Adrenal gland (tissue), 12 donors: ENCODE measurements around the gene RPTOR. TPM values are rescaled to one million over a fixed set of nuclear protein-coding genes. Genes with fewer than 3 reads are reported as not detected.

ENCODE experiments used
- DNase-seq, 7 donors: peaks; one replicate each; pipeline ENCODE4 v3.0.0-alpha.2; 2019 to 2020
- H3K27ac ChIP-seq, 5 donors: fragments of 200-600 bp; sonication (generic) in 4 of 5; 1 replicate in 3 of 5; 2 replicates in 2 of 5; pipeline versions ENCODE4 v1.5.1 to v1.8.0; 2016 to 2020; ENCODE audit warnings: mild to moderate bottlenecking in 1 of 5
- H3K27me3 ChIP-seq: fragments of 200-600 bp; 2 replicates; pipeline ENCODE4 v1.8.0; 2021
- H3K36me3 ChIP-seq, 2 donors: fragments of 200-600 bp; replicated peaks in 1 of 2; 1 replicate in 1 of 2; 2 replicates in 1 of 2; pipeline versions ENCODE4 v1.5.1 to v1.8.0; 2018 to 2022
- H3K4me1 ChIP-seq, 2 donors: fragments of 200-600 bp; replicated peaks in 1 of 2; 1 replicate in 1 of 2; 2 replicates in 1 of 2; pipeline versions ENCODE4 v1.5.1 to v1.8.0; 2018 to 2021
- H3K4me3 ChIP-seq, 4 donors: fragments of 200-600 bp; sonication (generic) in 3 of 4; one replicate each; pipeline ENCODE4 v1.5.1; 2016 to 2018
- H3K9me3 ChIP-seq, 3 donors: fragments of 200-600 bp; sonication (generic) in 1 of 3; replicated peaks in 1 of 3; 1 replicate in 2 of 3; 2 replicates in 1 of 3; pipeline versions ENCODE4 v1.5.1 to v1.8.0; 2016 to 2021
- POLR2A ChIP-seq, 2 donors: fragments of 450-650 bp; IDR thresholded peaks; one replicate each; pipeline ENCODE4 v1.6.1; 2017; ENCODE audit warnings: antibody characterized with exemption in 2 of 2, mild to moderate bottlenecking in 2 of 2, moderate library complexity in 1 of 2
- WGBS, 4 donors: extraction: QIAGEN DNeasy Blood & Tissue Kit in 2 of 4; methylation state at CpG; one replicate each; pipeline versions ENCODE4 v1.1.5 to v1.1.7; 2013 to 2017; 5-methylcytosine and 5-hydroxymethylcytosine counted together
- intact Hi-C, 2 donors: fragments of 100-400 bp; cut with DNase I; formaldehyde crosslinking; loops; one replicate each; pipeline versions ENCODE4 v1.14.1 to v1.15.0; 2022 to 2023
- polyA plus RNA-seq, 3 donors: library from polyadenylated mRNA; stranded (reverse); fragments of 200-250 nt in 2 of 3; fragments of 350-450 nt in 1 of 3; fragmentation: Illumina TruSeq in 1 of 3; extraction: RNeasy Lipid Tissue Mini Kit (QIAGEN cat#74804) in 1 of 3; gene quantifications; one replicate each; pipeline ENCODE4 v1.2.3, GENCODE V29; 2013 to 2014
- total RNA-seq, 9 donors: library from RNA; depleted of rRNA in 4 of 9; stranded (reverse); fragments of >200 nt in 4 of 9; fragments of 120-200 nt in 1 of 9; fragmentation: NEBNext Ultra II Directional in 1 of 9; extraction: Animal tissue kit (Norgen Biotek cat#: 25700) in 1 of 9; gene quantifications; one replicate each; pipeline versions ENCODE4 v1.1.0 to v1.2.4, GENCODE V29; 2013 to 2023
- TF ChIP-seq, protein P1 (sequence below), 6 experiments: fragments of 450-650 bp in 4 of 6; fragments of 200-600 bp in 2 of 6; sonication (generic) in 1 of 6; IDR thresholded peaks; 1 replicate in 5 of 6; 2 replicates in 1 of 6; pipeline versions ENCODE4 v1.5.1 to v1.8.0; 2016 to 2021; ENCODE audit warnings: antibody characterized with exemption in 6 of 6, mild to moderate bottlenecking in 2 of 6, moderate library complexity in 1 of 6
- donor health status: healthy with polysubstance abuse.
- donor health status: Bipolar disorder and iron deficiency.
- donor health status: DM: yes; HTN: yes; CAD: no.
- donor health status: DM: no; HTN: no; CAD: no.
- donor health status: DM: no; HTN: no; CAD: no.
- donor health status: DM: yes; HTN: yes; CAD: no.

RPTOR gene
- total and polyA plus RNA-seq, 12 donors, result 9.7 to 53.3 (median 29.7) TPM

DNA sequence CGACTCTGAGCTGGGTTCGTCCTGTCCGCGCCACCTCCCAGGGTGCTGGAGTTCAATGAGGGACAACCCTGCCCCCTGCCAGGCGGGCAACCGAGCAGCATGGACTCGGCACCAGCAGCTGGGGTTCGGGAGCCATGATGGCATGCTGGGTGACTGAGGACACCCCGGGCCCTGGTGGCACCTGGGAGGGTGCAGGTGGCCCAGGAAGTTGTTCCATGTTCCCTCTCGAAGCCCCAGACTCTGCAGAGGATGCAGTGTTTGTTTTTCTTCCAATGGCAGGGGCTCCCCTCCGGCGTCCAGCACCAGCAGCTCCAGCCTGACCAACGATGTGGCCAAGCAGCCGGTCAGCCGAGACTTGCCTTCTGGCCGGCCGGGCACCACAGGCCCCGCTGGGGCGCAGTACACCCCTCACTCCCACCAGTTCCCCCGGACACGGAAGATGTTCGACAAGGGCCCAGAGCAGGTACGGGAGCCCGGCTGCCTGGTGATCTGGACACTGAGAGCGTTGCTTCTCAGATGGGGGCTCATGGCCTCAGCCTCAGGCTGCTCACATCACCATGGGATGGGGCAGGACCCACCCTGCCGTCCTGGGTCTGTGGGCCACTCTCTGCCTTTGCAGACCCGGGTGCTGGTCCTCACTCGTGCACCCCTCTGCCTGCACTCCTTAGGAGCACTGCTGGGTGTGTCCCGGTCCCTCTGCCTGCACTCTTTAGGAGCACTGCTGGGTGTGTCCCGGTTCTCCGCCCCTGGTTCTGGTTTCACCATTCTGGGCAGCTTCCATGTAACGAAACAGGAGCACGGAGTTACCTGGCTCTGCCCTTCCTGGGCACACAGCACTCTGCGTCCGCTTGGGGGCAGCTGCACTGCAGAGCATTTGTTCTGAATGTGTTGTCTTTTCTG is 378.8 kb downstream of the RPTOR start:
- H3K36me3 ChIP-seq, result peaks cover 0 to 26% of the 10 kb centered on the region in 2 donors
- H3K4me3 ChIP-seq, result no peak overlapping the region
- H3K27ac ChIP-seq, result no peak overlapping the region
- intact Hi-C loops, result no loop called here
- peak in 1 of 7 donors; percentile 8 for DNase-seq
- WGBS, 4 donors, result 96 to 97% (median 97%) methylated on average over 19 to 35 of the region's 35 CpGs
- no peaks in the 10 kb centered on the region for H3K27me3 ChIP-seq
- H3K9me3 ChIP-seq, result no peaks in the 10 kb centered on the region
- TF ChIP-seq POLR2A (IDR thresholded peaks at IDR 0.05), result no peak
- TF ChIP-seq, protein P1, sequence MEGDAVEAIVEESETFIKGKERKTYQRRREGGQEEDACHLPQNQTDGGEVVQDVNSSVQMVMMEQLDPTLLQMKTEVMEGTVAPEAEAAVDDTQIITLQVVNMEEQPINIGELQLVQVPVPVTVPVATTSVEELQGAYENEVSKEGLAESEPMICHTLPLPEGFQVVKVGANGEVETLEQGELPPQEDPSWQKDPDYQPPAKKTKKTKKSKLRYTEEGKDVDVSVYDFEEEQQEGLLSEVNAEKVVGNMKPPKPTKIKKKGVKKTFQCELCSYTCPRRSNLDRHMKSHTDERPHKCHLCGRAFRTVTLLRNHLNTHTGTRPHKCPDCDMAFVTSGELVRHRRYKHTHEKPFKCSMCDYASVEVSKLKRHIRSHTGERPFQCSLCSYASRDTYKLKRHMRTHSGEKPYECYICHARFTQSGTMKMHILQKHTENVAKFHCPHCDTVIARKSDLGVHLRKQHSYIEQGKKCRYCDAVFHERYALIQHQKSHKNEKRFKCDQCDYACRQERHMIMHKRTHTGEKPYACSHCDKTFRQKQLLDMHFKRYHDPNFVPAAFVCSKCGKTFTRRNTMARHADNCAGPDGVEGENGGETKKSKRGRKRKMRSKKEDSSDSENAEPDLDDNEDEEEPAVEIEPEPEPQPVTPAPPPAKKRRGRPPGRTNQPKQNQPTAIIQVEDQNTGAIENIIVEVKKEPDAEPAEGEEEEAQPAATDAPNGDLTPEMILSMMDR (IDR thresholded peaks at IDR 0.05), result no peak
- peaks cover 4 to 9% of the 10 kb centered on the region in 2 donors for H3K4me1 ChIP-seq

DNA sequence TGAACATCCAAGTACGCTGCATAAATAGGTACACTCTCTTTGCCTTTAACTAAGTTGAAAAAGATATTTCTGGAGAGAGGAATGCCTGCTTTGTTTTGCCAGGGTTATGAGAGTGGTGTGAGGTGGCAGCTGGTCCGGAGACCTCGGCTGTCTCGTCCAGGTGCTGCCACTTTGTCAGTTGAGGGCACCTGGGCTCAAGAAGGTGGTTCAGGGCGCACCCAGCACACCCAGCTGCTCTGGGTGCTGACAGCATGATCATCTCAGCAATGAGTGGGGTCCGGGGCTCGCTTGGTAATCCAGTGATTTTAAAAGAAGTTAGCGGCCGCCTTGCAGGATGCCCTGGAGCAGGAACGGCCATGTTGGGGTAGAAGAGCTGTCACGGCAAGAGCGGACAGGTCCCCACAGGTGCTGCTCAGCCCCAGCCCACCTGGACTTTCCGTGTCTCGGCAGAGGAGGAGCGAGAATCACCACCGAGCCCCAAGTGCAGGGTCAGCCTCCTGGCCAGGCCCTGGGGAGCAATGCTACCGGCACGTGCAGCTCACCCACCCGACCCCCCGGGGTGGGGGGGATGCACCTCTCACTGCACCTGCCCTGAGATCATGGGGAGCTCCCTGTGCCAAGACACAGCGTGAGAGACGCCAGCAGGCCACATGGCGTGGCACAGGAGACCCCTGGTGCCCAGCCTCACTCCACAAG is 379.6 kb downstream of the RPTOR start:
- Histone ChIP-seq H3K4me1 (peaks cover 4 to 5% of the 10 kb centered on the region in 2 donors), H3K9me3 (no peaks in the 10 kb centered on the region), H3K27ac (no peak overlapping the region), H3K36me3 (peaks cover 0 to 26% of the 10 kb centered on the region in 2 donors), H3K4me3 (no peak overlapping the region), H3K27me3 (no peaks in the 10 kb centered on the region)
- no peak for TF ChIP-seq POLR2A (IDR thresholded peaks at IDR 0.05)
- TF ChIP-seq, protein P1 (IDR thresholded peaks at IDR 0.05), result no peak
- WGBS, 4 donors, result 94 to 97% (median 96%) methylated on average over 14 to 23 of the region's 23 CpGs
- intact Hi-C loops, result no loop called here
- no peak for DNase-seq

- Histone ChIP-seq H3K27me3 (no peaks in the 10 kb centered on the region), H3K4me1 (peaks cover 4 to 5% of the 10 kb centered on the region in 2 donors), H3K9me3 (no peaks in the 10 kb centered on the region), H3K27ac (no peak overlapping the region), H3K36me3 (peaks cover 0 to 26% of the 10 kb centered on the region in 2 donors), H3K4me3 (no peak overlapping the region)
- DNase-seq, result no peak
- TF ChIP-seq, protein P1 (IDR thresholded peaks at IDR 0.05), result no peak
- no peak for TF ChIP-seq POLR2A (IDR thresholded peaks at IDR 0.05)
- intact Hi-C loops, result no loop called here
- WGBS, 4 donors, result 91 to 94% (median 94%) methylated on average over 30 to 38 of the region's 38 CpGs
Observed at GRCh38 chr17:80924807-80925610, 380.4 kb downstream of the RPTOR start.
